Measurements from ENCODE around the gene HSPD1.

HSPD1 gene
- 405 to 408 reads per million in 2 donors for total RNA-seq

DNA sequence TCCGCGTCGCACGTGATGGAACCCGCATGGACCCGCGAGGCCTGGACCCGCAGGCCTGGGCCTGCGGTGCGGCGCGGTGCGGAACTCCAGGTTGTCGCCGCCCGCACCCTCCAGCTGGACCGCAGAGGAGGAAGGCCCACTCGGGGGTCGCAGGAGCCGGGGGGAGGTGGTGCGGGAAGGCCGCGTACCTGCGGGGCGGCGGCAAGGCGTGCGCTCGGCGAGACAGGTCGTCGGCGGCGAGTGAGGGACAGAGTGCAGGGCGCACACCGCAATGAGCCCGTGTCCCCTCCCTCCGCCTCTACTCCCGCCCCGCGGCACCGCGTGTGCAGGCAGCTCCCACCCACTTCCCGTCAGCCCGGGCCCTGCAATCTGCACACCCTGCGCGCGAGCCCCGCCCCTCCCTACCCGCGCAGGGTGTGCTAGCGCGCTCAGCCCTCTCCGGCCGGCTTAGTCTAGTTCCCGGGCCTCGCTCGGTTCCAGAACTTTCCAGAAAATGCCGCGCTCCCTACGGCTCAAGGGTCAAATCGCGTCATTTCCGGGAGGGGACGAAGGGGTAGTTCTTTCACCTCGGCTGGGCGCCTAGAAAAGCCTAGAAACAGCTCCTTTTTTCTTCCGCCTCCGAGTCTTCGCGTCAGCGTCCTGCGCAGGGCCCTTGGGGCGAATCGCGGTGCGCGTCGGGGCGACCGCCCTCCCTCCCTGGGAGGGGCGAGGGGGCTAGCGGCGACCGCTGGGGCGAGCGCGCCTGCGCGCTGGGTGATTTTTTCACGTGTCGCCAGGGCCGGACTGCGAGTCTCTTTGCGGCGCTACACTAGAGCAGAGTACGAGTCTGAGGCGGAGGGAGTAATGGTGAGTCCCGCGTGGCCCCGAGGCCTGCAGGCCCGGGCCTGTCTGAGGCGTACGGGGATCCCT, at the start of gene HSPD1, which contains the start of gene HSPE1:
TSS of gene HSPD1 (minus strand) at position 247 of the 909 bp plus-strand sequence. CDS start 992 bp downstream, outside the sequence.
TSS of gene HSPE1 (plus strand) at position 786 of the 909 bp plus-strand sequence. CDS start at position 844, 58 bp downstream.
- peak; percentile 94 to 100 (median 97) for DNase-seq

DNA sequence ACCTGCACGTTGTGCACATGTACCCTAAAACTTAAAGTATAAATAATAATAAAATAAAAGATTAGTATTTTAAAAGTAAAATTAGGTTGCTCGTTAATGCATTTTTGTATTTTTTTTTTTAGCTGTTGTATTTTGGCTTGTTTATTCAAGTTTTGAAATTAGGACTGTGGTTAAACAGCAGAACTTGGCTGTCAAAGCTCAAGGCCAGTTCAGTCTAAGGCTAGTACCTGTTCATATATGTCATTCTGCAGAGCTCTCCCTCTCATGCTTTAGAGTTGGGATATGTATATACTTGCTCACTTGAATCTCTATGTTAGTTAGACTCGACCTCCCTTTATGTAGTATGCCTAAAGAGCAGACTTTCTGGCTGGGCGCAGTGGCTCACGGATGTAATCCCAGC, 48.9 kb upstream of the HSPD1 start:
- DNase-seq, result no peak

DNA sequence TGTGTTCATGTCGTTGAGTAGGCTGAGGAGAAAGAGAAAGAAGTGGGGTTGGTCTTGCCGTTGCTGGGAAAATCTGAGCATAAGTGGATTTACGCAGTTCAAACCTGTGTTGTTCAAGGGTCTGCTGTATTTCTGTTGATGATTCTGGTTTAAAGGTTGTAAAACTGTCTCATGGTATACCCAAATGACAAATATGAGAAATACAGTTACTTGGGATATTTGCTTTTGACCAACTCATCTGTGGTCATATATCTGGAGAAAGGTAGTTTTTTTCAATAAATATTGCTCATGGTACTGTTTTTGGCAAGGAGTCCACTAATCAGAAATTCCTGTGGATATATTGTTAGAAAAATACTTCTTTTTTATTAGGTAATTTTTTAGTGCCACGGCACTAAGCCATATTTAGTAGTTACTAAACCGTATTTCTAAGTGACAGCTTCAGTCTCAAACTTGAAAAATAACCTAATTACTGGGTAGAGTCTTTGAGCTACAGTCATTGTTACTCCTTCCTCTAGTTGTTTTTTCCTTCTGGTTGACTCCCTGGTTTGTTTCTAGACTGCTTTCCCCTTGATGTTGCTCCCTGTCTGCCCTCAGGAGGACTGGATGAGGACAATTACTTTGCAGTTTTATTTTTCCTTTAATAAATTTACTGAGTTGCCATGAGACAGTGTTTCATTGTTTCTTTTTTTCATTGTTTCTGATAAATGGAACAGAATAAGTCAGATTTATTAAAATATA, 47.7 kb upstream of the HSPD1 start:
- no peak for DNase-seq

DNA sequence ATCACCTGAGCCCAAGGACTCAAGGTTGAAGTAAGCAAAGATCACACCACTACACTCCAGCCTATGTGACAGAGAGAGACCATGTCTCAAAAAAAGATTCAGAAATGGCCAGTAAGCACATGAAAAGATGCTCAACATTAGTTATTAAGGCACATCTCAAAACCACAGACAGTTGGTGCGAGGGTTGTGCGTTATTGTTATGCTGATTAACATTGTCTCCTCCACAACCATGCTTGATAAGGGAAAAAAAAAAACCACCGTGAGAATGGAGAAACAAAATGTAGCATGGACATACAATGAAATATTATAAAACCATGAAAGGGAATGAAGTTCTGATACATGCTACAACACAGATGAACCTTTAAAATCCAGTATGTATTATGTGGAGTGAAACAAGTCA, 43.6 kb upstream of the HSPD1 start:
- DNase-seq, result no peak

DNA sequence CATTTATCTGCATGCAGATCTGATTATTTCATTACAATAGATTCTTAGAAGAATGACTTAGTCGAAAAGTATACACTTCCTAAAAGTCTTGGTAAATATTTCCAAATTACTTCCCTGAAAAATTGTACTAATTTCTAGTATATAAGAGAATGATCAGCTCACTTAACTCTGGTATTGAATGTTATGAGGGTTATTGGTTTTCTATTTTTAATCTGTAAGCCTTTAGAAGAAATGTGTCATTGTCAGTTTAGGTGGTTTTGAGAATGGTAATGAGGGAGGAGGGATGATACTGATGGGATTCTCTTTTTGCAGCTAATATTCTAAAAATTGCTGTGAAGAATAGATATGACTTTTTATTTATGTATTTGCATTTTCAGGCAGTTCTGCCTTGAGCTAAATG, 40.1 kb upstream of the HSPD1 start:
- DNase-seq, result no peak

DNA sequence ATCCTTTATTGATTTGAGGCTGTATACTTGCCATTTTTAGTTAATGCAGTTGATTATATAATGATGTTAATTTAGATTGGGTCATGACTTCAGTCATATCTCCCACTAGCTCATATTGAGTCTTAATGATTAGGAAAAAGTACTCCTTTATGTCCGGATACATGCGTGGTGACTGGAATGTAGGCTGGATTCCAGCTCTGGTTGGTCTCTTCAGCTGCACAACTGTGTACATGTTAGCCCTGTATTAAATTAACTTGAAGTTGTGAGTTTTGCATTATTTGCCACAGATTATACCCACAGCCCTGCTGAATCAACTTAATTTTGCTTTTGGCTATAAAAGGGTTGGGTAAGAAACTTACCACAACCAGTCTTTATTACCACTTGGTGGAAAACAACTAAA, 38.8 kb upstream of the HSPD1 start:
- DNase-seq, result no peak

DNA sequence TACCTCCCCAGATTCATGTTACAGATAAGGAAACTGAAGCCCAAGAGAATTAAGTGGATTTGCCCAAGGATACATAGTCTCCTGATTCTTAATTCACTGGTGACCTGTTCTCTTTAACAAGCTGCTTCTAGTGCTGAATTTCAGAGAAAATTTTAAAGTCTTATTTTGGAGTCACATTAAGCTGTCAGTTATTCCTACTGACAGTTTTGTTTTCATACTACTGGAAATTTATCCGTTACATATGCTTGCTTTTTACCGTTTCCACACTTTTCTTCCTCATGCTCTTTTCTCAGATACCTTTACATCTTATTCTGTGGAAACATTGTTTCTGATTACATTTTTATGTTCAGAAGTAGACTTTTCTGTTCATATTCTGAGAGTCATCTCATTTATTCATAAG, 17.5 kb upstream of the HSPD1 start:
- no peak for DNase-seq

DNA sequence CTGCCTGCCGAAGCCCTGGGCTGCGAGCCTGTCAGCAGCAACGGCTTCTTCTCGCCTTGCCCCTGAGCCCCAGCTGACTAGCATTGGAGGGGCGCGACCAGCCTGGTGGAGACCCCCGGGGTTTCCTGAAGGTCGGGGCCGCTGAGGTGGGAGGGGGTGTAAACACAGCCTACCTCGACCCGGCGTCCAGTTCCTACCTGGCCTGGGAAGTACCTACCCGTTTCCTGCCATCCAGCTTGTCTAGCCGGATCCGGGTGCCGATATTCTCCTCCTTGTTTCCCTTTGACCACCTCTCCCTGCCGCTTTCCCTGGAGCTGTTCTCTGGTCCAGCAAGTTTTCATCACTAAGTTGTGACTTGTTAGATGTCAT, 16.7 kb upstream of the HSPD1 start:
- peak in 3 of 5 experiments; percentile 3 to 27 (median 23) for DNase-seq

DNA sequence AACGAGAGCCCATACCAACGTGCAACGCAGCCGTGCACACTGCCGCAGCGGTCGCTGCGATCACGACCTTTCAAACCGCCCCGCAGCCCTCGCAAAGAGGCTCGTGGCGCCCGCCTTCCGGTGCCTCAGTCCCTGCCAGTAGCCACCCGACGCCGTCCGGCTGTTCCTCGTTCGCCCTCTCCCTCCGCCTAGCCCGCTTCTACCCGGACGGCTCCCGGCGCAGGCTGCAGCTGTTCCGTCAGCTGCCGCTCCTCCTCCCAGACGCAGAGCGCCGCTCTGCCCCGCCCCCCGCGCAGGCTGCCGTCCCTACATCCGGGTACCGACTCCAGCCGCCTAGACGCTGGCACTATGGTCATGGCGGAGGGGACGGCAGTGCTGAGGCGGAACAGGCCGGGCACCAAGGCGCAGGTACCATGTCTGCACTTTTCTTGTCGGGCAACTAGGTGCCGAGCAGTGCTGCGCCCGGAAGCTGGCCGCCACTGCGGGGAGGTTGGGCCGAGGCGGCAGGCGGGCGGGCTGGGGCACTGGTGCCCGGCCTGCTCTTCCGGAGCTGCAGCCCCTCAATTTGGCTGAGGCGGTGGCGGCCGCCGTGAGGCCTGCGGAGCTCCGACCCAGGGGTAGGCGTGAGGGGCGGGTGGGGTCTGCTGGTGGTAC, 16.2 kb upstream of the HSPD1 start, which contains the start of gene MOB4:
TSS of gene MOB4 (plus strand) at position 328 of the 654 bp plus-strand sequence. CDS start at position 349, 21 bp downstream.
- DNase-seq, result peak; percentile 84 to 97 (median 91)

DNA sequence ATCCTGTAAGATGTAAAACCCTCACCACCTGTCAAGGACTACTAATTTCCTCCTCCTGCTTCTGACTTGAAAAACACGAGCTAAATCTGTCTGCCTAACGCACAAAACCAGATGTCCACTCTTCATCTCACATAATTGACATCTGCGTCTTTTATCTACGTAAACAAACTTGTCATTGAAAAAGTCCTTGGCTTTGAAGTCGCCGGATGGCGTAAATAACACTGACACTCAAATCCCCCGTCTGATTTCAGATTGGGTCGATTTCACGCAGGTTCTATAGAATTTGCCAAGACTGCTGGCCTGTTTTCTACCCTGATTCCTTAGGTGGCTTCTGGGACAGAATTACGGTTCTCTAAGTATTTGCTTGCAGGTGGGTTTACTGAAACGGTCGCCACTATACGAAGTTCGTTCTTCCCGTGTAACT, 15.7 kb upstream of the HSPD1 start:
- DNase-seq, result no peak

DNA sequence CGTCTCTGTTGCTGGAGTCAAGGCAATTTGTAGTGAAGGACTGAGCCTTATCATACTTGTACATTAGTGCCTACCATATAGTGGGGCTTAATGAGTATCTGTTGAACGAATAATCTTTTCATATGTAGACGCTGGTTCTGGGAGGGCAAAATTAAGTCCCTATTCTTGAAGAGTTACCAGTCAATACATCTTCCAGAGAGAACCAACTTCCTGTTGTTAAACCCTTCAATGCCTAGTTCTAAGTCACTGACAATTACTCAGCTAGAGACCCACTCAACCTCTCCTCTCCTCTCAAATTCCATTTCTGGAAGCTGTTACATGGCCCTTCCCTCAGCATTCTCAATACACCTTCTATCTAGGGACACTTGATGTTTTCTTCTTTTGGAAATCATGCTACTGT, 15.1 kb upstream of the HSPD1 start:
- DNase-seq, result peak in 1 of 5 experiments; percentile 54

DNA sequence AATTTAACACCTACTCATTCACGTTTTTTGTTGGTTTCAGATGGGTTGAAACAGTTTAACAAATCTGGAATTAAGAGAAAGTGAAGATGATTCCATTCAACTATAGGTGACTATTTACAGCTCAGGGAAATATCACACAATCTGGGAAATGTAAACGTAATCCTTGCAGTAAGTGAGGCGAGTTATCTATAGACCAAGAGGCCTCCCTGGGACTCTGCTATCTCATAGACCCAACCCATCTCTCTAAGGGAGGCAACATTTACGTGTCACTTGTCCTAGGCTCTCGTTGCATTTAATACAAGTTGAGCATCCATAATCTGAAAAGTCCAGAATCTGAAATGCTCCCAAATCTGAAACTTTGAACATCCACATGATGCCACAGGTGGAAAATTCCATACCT, 14.3 kb upstream of the HSPD1 start:
- no peak for DNase-seq

DNA sequence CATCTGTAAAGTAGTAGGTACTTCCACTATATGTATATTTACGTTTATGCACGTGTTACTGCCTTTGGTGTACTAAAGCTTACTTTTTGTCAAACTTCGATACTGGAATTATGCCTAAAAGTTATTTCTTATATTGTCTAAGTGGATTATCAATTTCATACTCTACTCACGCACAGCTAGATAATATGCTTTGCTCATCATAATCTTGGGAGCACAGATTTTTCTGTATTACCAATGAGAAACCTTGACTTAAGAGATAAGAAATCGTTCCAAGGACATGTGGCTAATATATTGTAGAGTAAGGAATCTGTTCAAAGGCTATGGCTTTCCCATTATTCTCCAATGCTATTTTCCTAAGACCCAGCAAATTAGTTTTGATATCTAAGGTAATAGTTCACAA, 7.0 kb upstream of the HSPD1 start:
- DNase-seq, result no peak

DNA sequence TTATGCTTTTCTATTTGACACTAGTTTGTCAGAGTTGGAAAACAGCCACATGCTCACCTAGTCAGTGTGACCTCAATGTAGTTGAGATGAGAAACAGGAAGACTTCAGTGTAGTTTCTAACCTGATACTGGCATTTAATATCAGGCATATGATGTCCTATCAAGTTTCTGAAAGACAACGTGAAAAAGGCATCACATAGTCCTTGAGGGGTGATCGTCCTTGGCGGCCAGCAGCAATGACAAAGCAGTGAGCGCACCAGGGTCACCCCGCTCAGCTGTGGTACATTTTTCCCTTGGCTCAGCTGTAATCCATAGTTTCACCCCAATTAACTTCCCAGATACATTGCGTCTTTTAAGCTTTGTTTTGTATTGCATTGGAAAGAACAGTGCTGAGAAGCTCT, 4.9 kb upstream of the HSPD1 start:
- DNase-seq, result no peak

DNA sequence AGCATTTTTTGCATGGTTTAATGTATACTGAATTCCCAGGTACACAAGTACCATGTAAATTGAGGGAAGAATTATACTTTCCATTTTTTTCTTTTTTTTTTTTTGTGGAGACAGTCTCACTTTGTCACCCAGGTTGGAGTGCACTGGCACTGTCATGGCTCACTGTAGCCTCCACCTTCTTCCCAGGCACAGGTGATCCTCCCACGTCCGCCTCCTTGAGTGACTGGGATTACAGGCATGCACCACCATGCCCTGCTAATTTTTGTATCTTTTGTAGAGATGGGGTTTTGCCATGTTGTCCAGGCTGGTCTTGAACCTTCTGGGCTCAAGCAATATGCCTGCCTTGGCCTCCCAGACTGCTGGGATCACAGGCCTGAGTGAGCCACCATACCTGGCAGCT, 4.4 kb upstream of the HSPD1 start:
- DNase-seq, result no peak

DNA sequence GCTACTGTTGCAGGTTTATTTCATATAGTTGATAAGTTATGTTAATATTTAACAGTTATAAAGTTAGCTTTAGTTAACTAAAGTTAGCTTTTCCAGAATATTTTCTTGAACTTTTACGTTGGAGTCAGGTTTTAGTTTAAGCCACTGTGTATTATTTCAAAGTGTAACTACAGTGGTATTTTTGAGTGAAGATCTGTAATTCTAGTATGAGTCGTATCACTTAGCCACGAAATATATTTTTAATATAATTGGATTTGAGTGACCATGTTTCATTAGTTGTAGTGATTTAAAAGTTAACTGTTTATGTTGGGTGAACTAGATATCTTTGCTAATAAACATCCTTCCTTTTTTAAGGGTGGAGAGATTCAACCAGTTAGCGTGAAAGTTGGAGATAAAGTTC, 3.0 kb upstream of the HSPD1 start:
- DNase-seq, result no peak

DNA sequence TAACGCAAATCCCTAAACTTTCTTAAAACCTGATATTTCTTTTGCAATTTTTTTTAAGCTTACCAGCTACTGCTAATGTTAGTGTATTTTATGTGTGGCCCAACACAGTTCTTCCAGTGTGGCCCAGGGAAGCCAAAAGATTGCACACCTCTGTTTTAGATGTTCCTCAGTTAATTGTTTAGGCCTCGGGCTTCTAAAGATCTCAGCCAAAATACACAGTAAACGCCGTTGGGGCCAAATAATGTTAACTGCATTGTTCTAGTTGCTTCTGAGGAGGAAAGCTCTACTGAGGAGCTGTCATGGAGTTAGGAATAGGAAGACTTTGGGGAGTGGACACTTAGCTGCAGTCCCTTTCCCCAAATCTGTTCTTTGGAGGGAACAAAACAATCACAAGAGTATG, 2.6 kb upstream of the HSPD1 start:
- no peak for DNase-seq

DNA sequence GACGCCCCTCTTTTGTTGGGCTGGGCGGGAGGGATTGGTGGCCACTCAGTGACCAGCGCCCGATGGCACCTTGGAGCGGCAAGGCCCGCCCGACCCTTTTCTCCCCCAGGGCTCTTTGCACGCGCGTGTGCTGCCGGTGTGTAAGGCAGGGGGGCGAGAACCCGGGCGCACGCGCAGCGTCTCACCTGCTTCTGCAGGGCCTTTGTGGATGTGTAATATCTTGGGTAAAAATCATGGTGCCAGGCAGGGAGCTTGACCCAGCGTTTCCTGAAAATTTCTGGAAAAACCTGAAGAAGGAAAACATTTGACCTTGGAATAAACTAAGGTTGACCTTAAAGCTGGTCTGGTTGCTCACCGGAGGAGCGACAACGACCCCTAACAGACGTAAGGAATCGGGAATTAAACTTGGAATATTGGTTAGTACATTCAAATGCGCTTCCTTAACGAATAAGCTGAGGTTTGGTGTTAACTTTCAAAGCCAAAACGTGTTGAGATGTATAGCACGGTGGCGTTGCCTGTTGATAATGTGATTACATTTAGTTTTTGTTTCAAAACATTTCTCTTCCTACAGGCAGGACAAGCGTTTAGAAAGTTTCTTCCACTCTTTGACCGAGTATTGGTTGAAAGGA, 977 bp upstream of the HSPD1 start:
- DNase-seq, result no peak

DNA sequence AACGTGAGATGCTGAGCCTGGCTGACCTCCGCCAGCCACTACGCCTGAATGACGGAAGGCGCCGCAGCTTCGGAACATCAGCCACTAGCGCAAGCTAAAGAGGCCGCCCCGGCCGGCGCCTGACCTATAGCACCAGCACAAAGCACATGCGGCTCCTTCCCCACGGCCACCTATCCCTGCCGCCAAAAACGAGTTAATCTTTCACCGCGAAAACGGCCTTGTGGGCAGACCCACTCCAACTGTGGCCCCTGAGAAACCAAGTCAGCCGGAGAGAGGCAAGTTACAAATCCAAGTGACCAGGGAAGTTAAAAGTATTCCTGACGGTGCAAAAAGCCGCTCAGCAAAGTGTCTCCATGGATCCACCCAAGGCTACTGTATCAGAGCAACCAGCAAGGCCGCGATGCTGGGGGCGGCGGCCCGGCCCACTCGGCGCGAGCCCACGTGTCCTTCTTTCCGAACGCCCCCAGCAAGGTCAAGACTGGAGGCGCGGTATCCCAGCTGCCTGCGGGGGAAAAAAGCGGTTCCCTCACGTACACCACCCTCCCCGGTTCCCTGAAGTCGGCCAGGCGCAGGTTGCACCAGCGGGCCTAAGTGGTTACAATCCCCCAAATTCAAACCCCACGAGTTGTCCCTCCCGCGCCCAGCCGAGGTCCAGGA, 575 bp downstream of the HSPD1 start:
- DNase-seq, result peak; percentile 18 to 69 (median 32)

DNA sequence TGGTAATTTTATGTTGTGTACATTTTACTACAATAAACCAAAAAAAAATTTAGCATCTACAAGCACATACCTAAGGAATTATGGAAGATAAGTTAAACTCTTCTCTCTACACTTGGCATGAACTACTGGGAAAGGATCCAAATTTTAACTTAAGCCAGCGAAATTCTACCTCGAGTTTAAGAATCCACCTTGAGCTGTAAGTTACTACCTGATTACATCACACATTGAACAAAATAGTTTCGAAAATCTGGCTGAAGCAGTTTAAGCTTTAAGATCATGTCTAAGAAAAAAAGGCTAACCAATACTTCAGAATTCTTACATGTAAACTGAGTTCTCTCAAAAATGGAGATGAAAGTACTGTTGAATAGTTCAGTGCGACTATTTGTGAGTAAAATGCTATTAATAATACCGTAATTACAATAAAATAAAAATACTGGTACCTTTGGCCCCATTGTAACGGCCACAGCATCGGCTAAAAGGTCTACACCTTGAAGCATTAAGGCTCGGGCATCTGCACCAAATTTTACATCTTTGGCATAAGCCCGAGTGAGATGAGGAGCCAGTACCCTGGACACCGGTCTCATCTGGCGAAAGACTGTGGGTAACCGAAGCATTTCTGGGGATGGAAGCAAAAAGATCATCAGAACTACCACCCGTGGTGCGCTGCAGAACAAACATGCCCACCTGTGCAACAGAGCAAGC, 1.3 kb downstream of the HSPD1 start:
- DNase-seq, result no peak

DNA sequence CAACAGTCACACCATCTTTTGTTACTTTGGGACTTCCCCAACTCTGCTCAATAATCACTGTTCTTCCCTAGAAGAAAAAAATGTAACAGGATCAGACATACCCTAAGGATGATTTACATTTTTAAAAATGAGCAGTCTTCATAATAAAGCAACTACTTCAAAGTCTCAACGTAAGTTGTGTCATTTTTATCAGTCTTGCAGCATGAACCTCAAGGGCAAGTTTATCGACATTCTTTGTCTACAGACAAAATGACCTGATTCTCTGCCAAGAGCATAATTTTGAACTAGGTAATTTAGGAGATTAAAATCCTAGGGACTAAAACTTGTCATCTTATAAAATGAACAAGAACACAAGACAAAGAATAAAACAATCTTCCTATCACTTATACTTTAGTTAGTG, 2.3 kb downstream of the HSPD1 start:
- DNase-seq, result no peak

All from T-helper 2 cell (primary cell).